BJ (cell line): ENCODE measurements around the gene NR2F2. TPM values are rescaled to one million over a fixed set of nuclear protein-coding genes. Genes with fewer than 3 reads are reported as not detected.
A peak's percentile ranks its signal among the peaks of the same experiment; 100 is the strongest.

ENCODE experiments used
- CTCF ChIA-PET: fragments of 350-600 bp; formaldehyde crosslinking; extraction: SDS; loops from one replicate; lab custom pipeline; 2021; ENCODE audit warnings: antibody characterized with exemption, inconsistent platforms; lab: Yijun Ruan, JAX
- POLR2A ChIA-PET: fragments of 300-600 bp; sonication (Branson Sonifier 250); formaldehyde crosslinking; extraction: SDS; loops from one replicate; lab custom pipeline; 2021; ENCODE audit warnings: antibody characterized with exemption; lab: Charles Lee
- DNase-seq: peaks from one replicate; pipeline ENCODE4 v3.0.0-alpha.2; 2011; ENCODE audit warnings: low read depth
- H3K27me3 ChIP-seq: 2 replicates; pipeline ENCODE4 v1.6.0; 2011; ENCODE audit warnings: low read length; ENCODE audit not compliant: control insufficient read depth, insufficient read depth
- H3K36me3 ChIP-seq: 2 replicates; pipeline ENCODE4 v1.5.1; 2011; ENCODE audit warnings: low read length; ENCODE audit not compliant: control insufficient read depth, insufficient read depth
- H3K4me3 ChIP-seq: 2 replicates; pipeline ENCODE4 v1.5.1; 2011; ENCODE audit warnings: low read depth, mild to moderate bottlenecking, control low read depth, low read length
- polyA plus RNA-seq: library from polyadenylated mRNA; depleted of rRNA; stranded (reverse); fragments of >200 nt; gene quantifications from 2 replicates; pipeline ENCODE4 v1.2.3, GENCODE V29; 2011
- TF ChIP-seq, protein P1 (sequence below): IDR thresholded peaks from 2 replicates; pipeline ENCODE4 v1.5.1; 2011; ENCODE audit warnings: low read depth, mild to moderate bottlenecking, control low read depth, inconsistent platforms, low read length, moderate library complexity; ENCODE audit not compliant: insufficient read depth

NR2F2 gene
- polyA plus RNA-seq, 1 experiment: 50.0 TPM

DNA sequence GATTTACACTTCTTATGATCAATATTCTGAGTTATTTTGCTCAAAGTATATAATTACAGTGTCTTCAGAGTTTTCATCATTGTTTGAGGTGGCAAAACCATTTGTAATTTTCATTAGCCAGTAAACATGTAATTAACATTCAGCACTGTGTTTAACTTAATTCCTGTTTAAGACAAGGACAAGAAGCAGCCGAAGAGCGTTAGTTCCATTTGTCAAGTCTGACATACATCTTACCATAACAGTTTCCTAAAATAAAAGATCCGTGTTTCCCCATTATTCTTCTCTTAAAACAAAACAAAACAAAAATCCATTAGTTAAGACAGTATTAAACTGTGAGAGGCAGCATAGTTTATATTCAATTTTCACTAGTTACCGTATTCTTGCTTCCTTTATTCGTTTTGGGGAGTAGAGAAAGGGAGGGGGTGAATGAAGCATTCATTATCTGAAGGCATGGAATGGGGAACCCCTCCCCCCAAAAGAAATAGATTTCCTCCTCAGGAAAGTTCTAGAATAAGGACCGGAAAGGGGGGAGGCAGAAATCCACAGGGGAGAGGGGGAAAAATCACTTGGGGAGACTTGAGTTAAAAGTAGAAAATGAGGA is 5.5 kb upstream of the NR2F2 start:
- ChIA-PET CTCF (no interaction called here), POLR2A (no interaction called here)
- peak overlapping the region; percentile 68 for H3K4me3 ChIP-seq
- no peak for DNase-seq
- no peaks in the 10 kb centered on the region for H3K27me3 ChIP-seq
- TF ChIP-seq, protein P1, sequence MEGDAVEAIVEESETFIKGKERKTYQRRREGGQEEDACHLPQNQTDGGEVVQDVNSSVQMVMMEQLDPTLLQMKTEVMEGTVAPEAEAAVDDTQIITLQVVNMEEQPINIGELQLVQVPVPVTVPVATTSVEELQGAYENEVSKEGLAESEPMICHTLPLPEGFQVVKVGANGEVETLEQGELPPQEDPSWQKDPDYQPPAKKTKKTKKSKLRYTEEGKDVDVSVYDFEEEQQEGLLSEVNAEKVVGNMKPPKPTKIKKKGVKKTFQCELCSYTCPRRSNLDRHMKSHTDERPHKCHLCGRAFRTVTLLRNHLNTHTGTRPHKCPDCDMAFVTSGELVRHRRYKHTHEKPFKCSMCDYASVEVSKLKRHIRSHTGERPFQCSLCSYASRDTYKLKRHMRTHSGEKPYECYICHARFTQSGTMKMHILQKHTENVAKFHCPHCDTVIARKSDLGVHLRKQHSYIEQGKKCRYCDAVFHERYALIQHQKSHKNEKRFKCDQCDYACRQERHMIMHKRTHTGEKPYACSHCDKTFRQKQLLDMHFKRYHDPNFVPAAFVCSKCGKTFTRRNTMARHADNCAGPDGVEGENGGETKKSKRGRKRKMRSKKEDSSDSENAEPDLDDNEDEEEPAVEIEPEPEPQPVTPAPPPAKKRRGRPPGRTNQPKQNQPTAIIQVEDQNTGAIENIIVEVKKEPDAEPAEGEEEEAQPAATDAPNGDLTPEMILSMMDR: no peak
- no peaks in the 10 kb centered on the region; the same call in 1 of the 2 replicates for H3K36me3 ChIP-seq

DNA sequence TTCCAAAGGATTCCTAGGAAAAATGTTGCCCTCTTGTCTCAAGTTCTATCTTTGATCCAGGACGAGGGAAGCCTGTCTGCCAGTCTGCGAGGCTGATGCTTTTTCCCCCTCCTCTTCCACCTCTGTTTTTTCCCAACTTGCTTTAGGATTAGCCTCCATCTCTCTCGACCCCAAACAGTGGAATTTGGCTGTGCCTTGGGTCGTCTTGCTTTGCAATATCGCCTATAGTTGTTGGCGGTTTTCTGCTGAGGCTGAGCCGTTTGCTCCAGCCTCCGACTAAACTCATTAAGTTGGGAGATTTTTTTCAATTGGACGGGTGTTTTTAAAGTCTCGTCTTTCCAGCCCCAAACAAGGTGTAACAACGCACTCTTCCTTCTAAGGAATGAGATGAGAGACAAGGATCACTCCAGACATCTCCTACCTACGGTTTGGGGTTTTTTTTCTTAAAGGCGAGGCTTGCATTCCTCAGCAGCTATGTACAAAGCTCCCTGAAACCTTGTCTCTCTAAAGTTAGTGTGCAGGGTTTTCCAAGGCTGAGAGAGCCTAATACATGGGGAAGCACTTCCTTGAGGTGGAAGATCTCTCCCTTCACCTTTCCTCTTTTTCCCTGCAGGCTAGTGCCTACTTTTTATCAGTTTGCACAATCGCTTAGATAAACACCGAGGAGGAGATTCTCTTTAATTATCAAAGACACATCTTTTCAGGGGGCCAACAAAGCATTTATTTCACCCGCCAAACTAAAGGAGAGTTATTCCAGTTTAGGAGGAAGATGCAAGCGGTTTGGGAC is 4.8 kb upstream of the NR2F2 start:
- POLR2A ChIA-PET: no interaction called here
- CTCF ChIA-PET: interaction anchor here (1.1 to 3.9 kb wide), 3 partner anchors 923 to 1301 kb away, joined by 3 to 17 read pairs (median 17); no protein-coding TSS in a partner anchor
- DNase-seq: no peak
- peak overlapping the region; percentile 68 for H3K4me3 ChIP-seq
- TF ChIP-seq, protein P1: no peak
- H3K36me3 ChIP-seq: no peaks in the 10 kb centered on the region; the same call in 1 of the 2 replicates
- H3K27me3 ChIP-seq: no peaks in the 10 kb centered on the region

DNA sequence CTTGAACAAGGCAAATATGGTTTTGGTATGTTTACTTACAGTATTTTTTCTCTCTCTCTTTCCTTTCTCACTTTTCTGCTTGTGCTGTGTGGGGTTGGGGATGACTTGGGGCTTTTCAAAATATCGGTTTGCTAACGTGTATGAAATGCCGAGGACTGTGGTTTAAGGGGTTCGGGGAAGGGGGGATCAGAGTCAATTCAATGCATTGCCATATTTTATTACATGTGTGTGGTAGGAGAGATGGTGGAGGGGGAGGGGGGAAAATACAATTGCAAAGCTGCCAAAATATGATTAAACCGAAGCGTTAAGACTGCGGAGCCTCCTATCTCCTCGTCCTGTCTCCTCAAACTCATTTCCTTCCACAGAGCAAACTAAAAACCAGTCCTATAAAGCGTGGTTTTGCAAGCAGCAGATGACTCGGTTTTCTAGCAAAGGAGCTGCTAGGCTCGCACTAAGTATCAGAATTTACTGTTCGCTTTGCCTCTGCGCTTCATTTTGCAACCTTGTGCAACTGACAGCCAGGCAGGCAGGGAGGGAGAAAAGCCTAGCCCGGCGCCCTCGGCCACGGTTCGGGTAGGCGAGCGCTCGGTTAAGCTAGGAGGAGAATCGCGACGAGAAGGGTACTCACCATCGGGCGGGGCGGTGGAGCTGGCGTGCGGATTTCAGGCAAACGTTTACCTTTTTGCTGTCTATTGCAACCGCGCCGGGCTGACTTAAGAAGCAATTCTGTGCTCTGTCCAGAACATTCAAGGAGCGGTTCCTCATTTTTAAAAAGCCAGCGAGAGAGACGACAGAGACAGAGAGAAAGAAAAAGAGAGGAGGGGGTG is 4.0 kb upstream of the NR2F2 start:
- no peak for DNase-seq
- peak overlapping the region; percentile 68 for H3K4me3 ChIP-seq
- TF ChIP-seq, protein P1: no peak
- no peaks in the 10 kb centered on the region; the same call in 1 of the 2 replicates for H3K36me3 ChIP-seq
- H3K27me3 ChIP-seq: no peaks in the 10 kb centered on the region
- POLR2A ChIA-PET: interaction anchor here (0.5 to 1.3 kb wide), 5 partner anchors 10 to 442 kb away, joined by 3 to 13 read pairs (median 5); no protein-coding TSS in a partner anchor
- CTCF ChIA-PET: interaction anchor here (0.5 to 3.9 kb wide), 22 partner anchors 9 to 1302 kb away, joined by 3 to 17 read pairs (median 4); no protein-coding TSS in a partner anchor

DNA sequence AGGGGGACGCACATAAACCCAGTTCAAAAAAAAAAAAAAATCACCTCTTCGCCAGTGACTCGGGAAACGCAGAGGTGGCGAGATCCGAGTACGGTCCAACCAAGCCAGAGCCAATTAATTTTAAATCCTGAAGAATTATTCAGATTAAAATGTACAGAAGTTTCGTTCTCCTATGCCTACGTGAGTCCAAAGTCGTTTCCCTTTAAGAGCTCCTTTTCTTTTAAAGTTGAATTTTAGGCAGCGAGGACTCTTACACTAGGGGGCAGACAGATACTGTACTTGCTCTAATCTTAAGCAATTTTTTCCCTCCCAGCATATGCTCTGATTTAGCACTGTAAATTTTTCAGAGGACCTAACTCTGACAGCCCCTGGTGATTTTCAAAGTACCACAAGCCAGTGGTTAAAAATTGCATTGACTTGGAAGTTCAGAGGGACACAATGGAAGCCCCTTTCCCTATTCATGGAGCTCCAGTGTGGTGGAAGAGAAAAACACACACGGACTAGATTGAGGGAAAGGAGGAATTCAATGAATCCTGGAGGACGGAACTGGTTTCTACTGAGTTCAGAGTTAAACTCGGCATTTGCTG is 3.3 kb upstream of the NR2F2 start:
- POLR2A ChIA-PET: interaction anchor here (0.5 to 1.3 kb wide), 12 partner anchors 10 to 1993 kb away, joined by 3 to 13 read pairs (median 4); no protein-coding TSS in a partner anchor
- Histone ChIP-seq H3K36me3 (peaks cover 2% of the 10 kb centered on the region), H3K27me3 (no peaks in the 10 kb centered on the region), H3K4me3 (peak overlapping the region; percentile 68)
- DNase-seq: peak; percentile 72
- TF ChIP-seq, protein P1: peak; percentile 74
- CTCF ChIA-PET: interaction anchor here (0.5 to 3.9 kb wide), 30 partner anchors 8 to 1302 kb away, joined by 3 to 17 read pairs (median 4); no protein-coding TSS in a partner anchor
